H1 (cell line): ENCODE measurements around the gene METTL22.

Experiments used
- CTCF ChIP-seq, 3 experiments: IDR thresholded peaks; 1 replicate in 2 of 3; 2 replicates in 1 of 3; pipeline versions ENCODE4 v1.5.1 to v1.6.1; 2011; ENCODE audit warnings: low read length in 3 of 3, mild to moderate bottlenecking in 3 of 3, inconsistent platforms in 2 of 3, low read depth in 1 of 3, moderate library complexity in 1 of 3; ENCODE audit not compliant: insufficient read depth in 1 of 3; ENCODE audit errors: control extremely low read depth in 1 of 3
- JUND ChIP-seq: IDR thresholded peaks from 2 replicates; pipeline ENCODE4 v1.6.1; 2011; ENCODE audit warnings: mild to moderate bottlenecking, improper control_type of control experiment, low read length
- NANOG ChIP-seq: IDR thresholded peaks from 2 replicates; pipeline ENCODE4 v1.6.1; 2011; ENCODE audit warnings: low read length, low read depth, mild to moderate bottlenecking, inconsistent platforms; ENCODE audit not compliant: insufficient read depth, poor library complexity, severe bottlenecking
- RFX5 ChIP-seq: IDR thresholded peaks from 2 replicates; pipeline ENCODE4 v1.6.1; 2011; ENCODE audit warnings: low read depth, low read length, improper control_type of control experiment, borderline replicate concordance
- SP1 ChIP-seq: IDR thresholded peaks from 2 replicates; pipeline ENCODE4 v1.6.1; 2011; ENCODE audit warnings: low read depth, low read length
- SP2 ChIP-seq: IDR thresholded peaks from 2 replicates; pipeline ENCODE4 v1.6.1; 2012; ENCODE audit warnings: mild to moderate bottlenecking, low read length, inconsistent platforms
- SRF ChIP-seq: IDR thresholded peaks from 2 replicates; pipeline ENCODE4 v1.6.1; 2011; ENCODE audit warnings: mild to moderate bottlenecking, low read depth, low read length, moderate library complexity

GRCh38 chr16:8625491-8626087 lies 4.1 kb downstream of the METTL22 start:
- TF ChIP-seq SRF (no peak), JUND (no peak), NANOG (no peak), SP2 (no peak), CTCF (IDR thresholded peaks at IDR 0.05; ENCODE audit: control extremely low read depth in 1 of 3, insufficient read depth in 1 of 3, low read depth in 1 of 3, low read length in 3 of 3) (no peak), SP1 (no peak), RFX5 (no peak)
